A549 (cell line): Measurements from ENCODE around the gene DMXL2.

Experiments
- ELK1 ChIP-seq: fragments of 150-350 bp; IDR thresholded peaks from 2 replicates; pipeline ENCODE4 v1.6.1; 2014; ENCODE audit warnings: low read depth, mild to moderate bottlenecking, low read length
- EP300 ChIP-seq, 2 experiments: fragments of >200 bp; sonication (Bioruptor Twin); formaldehyde crosslinking; IDR thresholded peaks; 2 replicates in 1 of 2; 3 replicates in 1 of 2; pipeline ENCODE4 v1.6.1; 2016 to 2017
- HOXB5 ChIP-seq: fragments of 250-450 bp; sonication (Bioruptor Pico); IDR thresholded peaks from 2 replicates; pipeline ENCODE4 v1.5.0; 2020; ENCODE audit warnings: mild to moderate bottlenecking, moderate library complexity
- JUN ChIP-seq, 2 experiments: fragments of >200 bp; sonication (Bioruptor Twin); formaldehyde crosslinking; IDR thresholded peaks; 2 replicates in 1 of 2; 3 replicates in 1 of 2; pipeline ENCODE4 v1.6.1; 2016 to 2017
- KDM5A ChIP-seq: fragments of 200-600 bp; sonication (generic); IDR thresholded peaks from 2 replicates; pipeline ENCODE4 v1.6.1; 2016; ENCODE audit warnings: antibody characterized with exemption, mild to moderate bottlenecking
- NR3C1 ChIP-seq: fragments of >200 bp; sonication (Bioruptor Twin); formaldehyde crosslinking; IDR thresholded peaks from 3 replicates; pipeline ENCODE4 v1.6.1; 2017
- POLR2A ChIP-seq: IDR thresholded peaks from 2 replicates; pipeline ENCODE4 v1.6.1; 2012; ENCODE audit warnings: mild to moderate bottlenecking, low read length
- REST ChIP-seq: fragments of 200-600 bp; sonication (generic); IDR thresholded peaks from 2 replicates; pipeline ENCODE4 v1.6.1; 2016; ENCODE audit warnings: antibody characterized with exemption, mild to moderate bottlenecking, moderate library complexity
- TF ChIP-seq, protein P1 (sequence below): fragments of >200 bp; sonication (Bioruptor Twin); formaldehyde crosslinking; IDR thresholded peaks from 3 replicates; pipeline ENCODE4 v1.5.1; 2016
- TF ChIP-seq, protein P2 (sequence below): fragments of 450-650 bp; IDR thresholded peaks from 2 replicates; pipeline ENCODE4 v1.6.1; 2014; ENCODE audit warnings: antibody characterized with exemption

DNA sequence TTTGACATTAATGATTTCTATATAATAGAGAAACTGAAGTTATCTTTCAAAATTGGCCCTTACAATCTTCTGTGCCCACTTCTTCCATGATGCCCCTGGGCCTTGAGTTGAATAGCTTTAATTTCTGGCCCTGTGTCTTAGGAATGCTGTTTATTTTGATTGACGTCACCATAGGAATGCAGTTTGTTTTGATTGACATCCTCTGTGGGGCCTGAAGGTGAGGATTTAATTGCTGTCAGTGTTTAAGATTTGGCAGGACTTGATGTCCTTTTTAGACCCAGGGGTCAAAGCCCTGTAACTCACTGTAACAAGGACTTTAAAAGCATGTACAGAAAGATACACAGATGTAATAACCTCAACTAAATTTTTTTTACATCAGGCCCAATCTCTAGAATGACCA lies 197.8 kb downstream of the DMXL2 start:
- TF ChIP-seq REST (no peak), POLR2A (no peak), KDM5A (no peak), ELK1 (no peak), NR3C1 (no peak), EP300 (IDR thresholded peaks at IDR 0.05) (no peak), JUN (IDR thresholded peaks at IDR 0.05) (no peak), HOXB5 (CRISPR knock-in tag) (no peak)
- TF ChIP-seq, protein P1, sequence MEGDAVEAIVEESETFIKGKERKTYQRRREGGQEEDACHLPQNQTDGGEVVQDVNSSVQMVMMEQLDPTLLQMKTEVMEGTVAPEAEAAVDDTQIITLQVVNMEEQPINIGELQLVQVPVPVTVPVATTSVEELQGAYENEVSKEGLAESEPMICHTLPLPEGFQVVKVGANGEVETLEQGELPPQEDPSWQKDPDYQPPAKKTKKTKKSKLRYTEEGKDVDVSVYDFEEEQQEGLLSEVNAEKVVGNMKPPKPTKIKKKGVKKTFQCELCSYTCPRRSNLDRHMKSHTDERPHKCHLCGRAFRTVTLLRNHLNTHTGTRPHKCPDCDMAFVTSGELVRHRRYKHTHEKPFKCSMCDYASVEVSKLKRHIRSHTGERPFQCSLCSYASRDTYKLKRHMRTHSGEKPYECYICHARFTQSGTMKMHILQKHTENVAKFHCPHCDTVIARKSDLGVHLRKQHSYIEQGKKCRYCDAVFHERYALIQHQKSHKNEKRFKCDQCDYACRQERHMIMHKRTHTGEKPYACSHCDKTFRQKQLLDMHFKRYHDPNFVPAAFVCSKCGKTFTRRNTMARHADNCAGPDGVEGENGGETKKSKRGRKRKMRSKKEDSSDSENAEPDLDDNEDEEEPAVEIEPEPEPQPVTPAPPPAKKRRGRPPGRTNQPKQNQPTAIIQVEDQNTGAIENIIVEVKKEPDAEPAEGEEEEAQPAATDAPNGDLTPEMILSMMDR = no peak
- TF ChIP-seq, protein P2, sequence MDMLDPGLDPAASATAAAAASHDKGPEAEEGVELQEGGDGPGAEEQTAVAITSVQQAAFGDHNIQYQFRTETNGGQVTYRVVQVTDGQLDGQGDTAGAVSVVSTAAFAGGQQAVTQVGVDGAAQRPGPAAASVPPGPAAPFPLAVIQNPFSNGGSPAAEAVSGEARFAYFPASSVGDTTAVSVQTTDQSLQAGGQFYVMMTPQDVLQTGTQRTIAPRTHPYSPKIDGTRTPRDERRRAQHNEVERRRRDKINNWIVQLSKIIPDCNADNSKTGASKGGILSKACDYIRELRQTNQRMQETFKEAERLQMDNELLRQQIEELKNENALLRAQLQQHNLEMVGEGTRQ = no peak
